ENCODE data around the gene ASPA.

The ASPA gene

GRCh38 chr17:3506054-3506453 lies 30.3 kb downstream of the ASPA start:
- H3K4me3 ChIP-seq (ENCODE audit: low read depth, low read length), result no peak overlapping the region
- TF ChIP-seq CTCF (conservative IDR thresholded peaks at IDR 0.05; ENCODE audit: low read depth, low read length), result no peak
- DNase-seq (ENCODE audit: low read depth), result no peak

GRCh38 chr17:3507071-3507470 lies 31.3 kb downstream of the ASPA start:
- DNase-seq (ENCODE audit: low read depth), result no peak
- no peak overlapping the region for H3K4me3 ChIP-seq (ENCODE audit: low read depth, low read length)
- TF ChIP-seq CTCF (conservative IDR thresholded peaks at IDR 0.05; ENCODE audit: low read depth, low read length), result no peak

- DNase-seq (ENCODE audit: low read depth), result no peak
- TF ChIP-seq CTCF (conservative IDR thresholded peaks at IDR 0.05; ENCODE audit: low read depth, low read length), result no peak
- no peak overlapping the region for H3K4me3 ChIP-seq (ENCODE audit: low read depth, low read length)
These were observed 32.1 kb downstream of the ASPA start for GRCh38 chr17:3507869-3508268.

GRCh38 chr17:3510090-3510489 lies 34.3 kb downstream of the ASPA start:
- TF ChIP-seq CTCF (conservative IDR thresholded peaks at IDR 0.05; ENCODE audit: low read depth, low read length), result no peak
- no peak for DNase-seq (ENCODE audit: low read depth)
- no peak overlapping the region for H3K4me3 ChIP-seq (ENCODE audit: low read depth, low read length)

GRCh38 chr17:3511852-3512504 lies 36.2 kb downstream of the ASPA start:
- DNase-seq (ENCODE audit: low read depth), result no peak
- H3K4me3 ChIP-seq (ENCODE audit: low read depth, low read length), result no peak overlapping the region
- TF ChIP-seq CTCF (conservative IDR thresholded peaks at IDR 0.05; ENCODE audit: low read depth, low read length), result no peak

- TF ChIP-seq CTCF (conservative IDR thresholded peaks at IDR 0.05; ENCODE audit: low read depth, low read length), result no peak
- H3K4me3 ChIP-seq (ENCODE audit: low read depth, low read length), result no peak overlapping the region
- peak; percentile 83 for DNase-seq (ENCODE audit: low read depth)
These were observed 36.8 kb downstream of the ASPA start for GRCh38 chr17:3512505-3513171.

Measured in choroid plexus epithelial cell (primary cell).